Germinal center (tissue), 1 donor: Measurements from ENCODE around the gene PAGR1.

Experiments used
- DNase-seq: peaks from one replicate; pipeline ENCODE4 v3.0.0; 2012; ENCODE audit warnings: mixed read lengths, low spot score

PAGR1 gene

DNA sequence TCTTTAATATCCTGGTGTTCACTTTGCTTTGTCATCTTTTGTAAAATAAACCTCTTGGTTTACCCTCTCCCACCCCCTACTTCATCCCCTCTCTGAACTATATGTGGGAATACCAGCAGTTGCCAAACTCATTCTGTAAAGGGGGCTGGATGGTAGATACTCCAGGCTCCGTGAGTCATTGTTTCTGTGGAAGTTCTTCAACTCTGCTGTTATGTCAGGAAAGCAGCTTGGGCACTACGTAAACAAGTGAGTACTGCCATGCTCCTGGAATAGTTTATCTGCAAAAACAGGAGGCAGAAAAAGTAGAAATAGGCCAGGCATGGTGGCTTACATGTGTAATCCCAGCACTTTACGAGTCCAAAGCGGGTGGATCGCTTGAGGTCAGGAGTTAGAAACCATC is 21.9 kb downstream of the PAGR1 start:
- no peak for DNase-seq

DNA sequence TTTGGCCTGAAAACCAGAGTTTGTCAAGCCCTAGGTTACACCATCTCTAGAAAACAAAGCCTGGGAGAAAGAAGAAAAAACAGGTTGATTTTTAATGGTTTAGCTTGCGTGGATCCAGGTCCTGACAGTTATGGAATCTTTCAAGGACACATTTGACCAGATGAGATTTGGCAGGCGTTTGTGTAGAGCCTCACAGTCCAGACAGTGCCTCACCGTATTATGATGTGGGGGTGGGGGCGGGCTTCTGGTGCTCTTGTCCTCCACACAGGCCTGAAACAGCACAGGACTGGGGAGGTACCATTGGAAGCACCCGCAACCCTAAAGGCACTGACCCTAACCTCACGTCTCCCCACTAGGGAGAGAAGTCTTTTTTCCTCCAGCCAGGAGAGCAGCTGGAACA is 23.9 kb downstream of the PAGR1 start:
- no peak for DNase-seq

- no peak for DNase-seq
Measured at GRCh38 chr16:29840240-29840639, 24.3 kb downstream of the PAGR1 start.

GRCh38 chr16:29841631-29842030 is 25.7 kb downstream of the PAGR1 start:
- DNase-seq = no peak

- no peak for DNase-seq
Measured at GRCh38 chr16:29842732-29843346, 26.9 kb downstream of the PAGR1 start.

DNA sequence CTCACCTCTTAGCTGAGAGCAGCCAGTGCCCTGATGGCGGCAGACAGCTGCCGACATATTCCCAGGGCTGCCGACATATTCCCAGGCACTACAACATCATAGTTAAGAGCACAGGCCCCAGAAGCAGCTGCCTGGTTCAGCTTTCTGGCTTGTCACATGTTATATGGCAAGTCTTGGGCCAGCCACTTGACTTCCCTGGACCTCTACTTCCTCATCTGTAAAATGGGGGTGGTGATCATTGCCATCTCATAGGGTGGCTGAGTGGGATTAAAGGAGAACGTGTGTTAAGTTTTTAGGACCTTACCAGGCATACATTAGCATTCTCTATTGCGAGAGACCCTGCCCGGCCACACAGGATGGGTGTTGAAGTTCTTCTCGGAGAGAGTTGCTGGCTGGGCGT is 28.0 kb downstream of the PAGR1 start:
- no peak for DNase-seq

DNA sequence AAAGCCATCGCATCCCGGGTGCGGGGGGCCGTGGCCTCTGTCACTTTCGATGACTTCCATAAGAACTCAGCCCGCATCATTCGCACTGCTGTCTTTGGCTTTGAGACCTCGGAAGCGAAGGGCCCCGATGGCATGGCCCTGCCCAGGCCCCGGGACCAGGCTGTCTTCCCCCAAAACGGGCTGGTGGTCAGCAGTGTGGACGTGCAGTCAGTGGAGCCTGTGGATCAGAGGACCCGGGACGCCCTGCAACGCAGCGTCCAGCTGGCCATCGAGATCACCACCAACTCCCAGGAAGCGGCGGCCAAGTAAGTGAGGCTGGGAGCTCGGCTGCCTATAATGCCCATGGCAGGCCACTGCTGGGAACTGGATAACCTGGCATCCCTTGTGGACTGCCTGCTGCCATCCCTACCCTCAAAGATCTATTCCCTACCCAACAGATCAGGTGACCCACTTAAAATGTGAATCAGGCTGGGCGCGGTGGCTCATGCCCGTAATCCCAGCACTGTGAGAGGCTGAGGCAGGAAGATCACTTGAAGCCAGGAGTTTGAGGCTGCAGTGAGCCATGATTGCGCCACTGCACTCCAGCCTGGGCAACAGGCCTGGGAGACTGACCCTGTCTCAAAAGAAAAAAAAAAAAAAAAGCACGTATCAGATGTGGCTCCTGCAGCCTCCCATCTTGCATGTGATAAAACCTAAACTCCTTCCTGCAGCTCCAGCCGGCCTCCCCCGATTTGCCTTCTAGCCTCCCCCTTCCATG is 28.8 kb downstream of the PAGR1 start:
- no peak for DNase-seq

- DNase-seq = no peak
Measured at GRCh38 chr16:29845656-29846055, 29.7 kb downstream of the PAGR1 start.

- peak; percentile 81 for DNase-seq
Measured at GRCh38 chr16:29848420-29849297, 32.7 kb downstream of the PAGR1 start.

- no peak for DNase-seq
Measured at GRCh38 chr16:29849505-29849904, 33.6 kb downstream of the PAGR1 start.

DNA sequence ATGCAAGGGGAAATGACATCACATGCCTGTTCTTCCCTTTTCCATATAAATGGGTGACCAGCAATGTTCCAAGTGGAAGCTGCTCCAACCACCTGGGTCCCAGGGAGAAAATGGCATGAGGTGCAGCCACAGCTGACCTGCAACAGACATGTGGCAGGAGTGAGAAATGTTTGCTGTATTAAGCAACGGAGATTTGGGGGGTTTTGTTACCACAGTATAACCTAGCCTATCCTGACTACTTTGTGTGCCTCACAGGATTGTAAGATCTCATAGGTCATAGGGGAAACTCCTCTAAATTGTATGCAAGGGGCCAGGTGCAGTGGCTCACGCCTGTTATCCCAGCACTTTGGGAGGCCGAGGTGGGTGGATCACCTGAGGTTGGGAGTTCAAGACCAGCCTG is 35.0 kb downstream of the PAGR1 start:
- no peak for DNase-seq

- DNase-seq = no peak
Measured at GRCh38 chr16:29852654-29853053, 36.7 kb downstream of the PAGR1 start.

DNA sequence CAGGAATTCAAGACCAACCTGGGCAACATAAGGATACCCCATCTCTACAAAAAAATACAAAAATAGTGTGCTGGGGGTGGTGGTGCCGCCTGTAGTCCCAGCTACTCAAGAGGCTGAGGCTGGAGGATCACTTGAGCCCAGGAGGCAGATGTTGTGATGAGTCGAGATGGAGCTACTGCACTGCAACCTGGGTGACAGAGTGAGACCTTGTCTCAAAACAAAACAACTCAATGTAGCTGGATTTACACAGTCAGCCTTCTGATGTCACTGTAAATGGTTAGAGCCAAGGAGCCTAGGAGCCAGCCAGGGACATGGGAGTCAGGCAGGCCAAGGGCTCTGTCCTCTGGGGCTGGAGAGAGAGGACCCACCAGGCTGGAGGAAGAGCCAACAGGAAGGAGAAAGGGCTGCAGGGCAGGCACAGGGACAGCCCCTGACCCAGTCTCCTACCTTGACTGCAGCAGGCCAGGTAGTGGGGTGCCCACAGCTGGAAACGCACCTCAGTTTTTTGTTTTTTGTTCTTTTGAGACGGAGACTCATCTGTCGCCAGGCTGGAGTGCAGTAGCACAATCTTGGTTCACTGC is 38.7 kb downstream of the PAGR1 start:
- no peak for DNase-seq

- DNase-seq = no peak
Measured at GRCh38 chr16:29857133-29857760, 41.3 kb downstream of the PAGR1 start.

DNA sequence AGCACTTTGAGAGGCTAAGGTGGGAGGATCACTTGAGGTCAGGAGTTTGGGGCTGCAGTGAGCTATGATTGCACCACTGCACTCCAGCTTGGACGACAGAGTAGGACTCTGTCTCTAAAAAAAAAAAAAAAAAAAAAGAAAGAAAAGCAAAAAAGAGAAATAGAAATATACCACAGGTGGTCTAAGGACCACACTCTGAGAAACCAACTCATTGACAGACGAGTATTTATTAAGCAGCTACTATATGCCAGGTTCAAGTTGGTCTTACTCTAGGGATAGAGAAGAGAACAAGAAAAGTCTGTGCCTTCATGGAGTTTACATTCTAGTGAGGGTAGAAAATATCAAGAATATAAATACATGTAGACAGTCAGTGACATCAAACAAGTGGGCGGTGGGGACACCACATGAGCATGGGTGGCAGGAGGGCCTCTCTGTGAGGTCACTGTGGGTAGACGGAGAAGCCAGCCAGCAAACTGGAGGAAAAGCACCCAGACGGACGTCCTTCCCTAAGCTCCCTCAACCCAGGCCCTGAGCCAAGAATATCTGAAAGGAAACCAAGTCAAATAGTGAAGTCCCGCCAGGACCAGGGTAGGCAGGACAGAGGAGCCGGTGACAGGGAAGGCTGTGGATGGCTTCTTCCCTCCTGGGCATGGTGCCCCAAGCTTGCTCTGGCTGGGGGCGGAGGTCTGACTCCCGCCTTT is 42.3 kb downstream of the PAGR1 start:
- DNase-seq = no peak

GRCh38 chr16:29858974-29859373 is 43.0 kb downstream of the PAGR1 start:
- no peak for DNase-seq

DNA sequence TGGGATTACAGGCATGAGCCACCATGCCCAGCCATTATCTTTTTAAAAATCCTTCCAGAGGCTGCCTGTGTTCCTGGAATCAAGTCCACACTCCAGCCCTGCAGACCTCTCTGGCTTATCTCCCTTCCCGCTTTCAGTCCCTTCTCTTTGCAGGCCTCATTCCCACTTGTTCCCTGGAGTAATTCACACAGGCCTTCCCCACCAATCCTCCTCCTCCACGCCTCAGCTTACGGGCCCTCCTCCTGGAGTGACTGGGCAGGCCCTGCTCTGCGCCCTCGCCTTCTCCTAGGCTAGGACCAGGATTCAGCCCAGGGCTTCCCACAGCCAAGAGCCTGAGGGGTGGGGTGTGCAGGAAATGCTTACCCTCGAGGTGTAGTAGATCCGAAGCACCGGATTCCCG is 44.3 kb downstream of the PAGR1 start:
- DNase-seq = no peak

DNA sequence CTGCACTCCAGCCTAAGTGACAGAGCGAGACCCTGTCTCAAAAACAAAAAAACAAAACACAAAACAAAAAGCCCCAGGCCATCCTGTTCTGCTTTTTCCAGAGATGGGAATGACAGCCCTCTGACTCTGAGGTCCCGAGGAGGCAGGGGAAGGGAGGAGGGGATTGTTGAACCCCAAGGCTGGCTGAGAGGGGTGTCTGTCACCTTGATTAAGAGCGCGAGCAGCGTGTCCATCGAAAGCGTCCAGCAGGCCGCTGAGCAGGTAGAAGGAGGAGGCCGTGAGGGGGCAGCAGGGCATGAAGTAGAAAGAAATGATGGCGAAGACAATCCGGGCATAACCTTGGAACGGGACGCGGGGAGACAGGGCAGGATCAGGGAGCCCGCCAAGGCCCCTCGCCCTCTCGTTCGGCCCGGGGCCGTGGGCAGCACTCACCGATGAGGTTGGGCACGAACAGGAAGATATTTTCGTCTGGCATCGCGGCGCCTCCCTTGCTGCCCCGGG is 46.5 kb downstream of the PAGR1 start:
- DNase-seq = no peak

DNA sequence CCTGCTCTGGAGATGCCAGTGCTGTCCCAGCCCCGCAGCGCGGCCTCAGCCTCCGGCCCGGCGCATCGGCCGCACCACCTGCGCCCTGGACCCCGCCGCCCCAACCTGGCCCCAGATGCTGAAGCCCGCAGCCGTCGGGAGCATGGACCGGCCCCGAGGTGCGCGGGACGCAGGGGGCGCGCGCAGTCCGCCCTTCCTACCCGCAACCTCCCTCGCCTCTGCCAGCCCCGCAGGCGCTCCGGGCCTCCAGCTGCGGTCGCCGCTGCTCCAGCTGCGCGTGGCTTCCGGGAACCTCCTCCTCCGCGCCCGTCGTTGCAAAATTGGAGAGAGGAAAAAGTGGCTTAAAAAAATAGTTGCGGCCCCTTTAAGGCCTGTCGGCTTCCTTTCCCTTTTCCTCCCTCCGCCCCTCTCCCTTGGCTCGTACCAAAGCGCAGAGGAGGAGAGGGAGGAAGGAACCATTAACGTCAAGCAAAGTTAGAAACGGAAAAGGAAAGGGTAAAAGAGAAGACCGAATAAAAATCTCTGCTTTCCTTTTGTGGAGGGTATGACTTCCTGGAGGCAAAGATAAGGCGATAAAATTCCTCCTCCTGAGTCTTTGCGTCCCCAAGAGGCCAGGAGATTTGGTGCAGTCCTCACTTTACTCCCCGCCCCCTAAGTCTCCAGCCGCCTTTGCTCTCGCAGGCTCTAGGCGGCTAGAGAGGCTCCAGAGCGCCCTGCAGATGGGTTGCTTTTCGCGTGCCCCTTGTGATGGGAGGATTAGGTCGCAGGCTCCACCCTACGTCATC is 47.1 kb downstream of the PAGR1 start, which contains the start of gene CDIPT:
CDIPT (minus strand) TSS at position 343 of the 785 bp plus-strand sequence. CDS start 369 bp downstream, outside the sequence.
- peak; percentile 91 for DNase-seq

GRCh38 chr16:29863669-29863984 is 47.7 kb downstream of the PAGR1 start:
- DNase-seq = no peak
